ENCODE results near the gene PKDREJ. TPM values are rescaled to one million over a fixed set of nuclear protein-coding genes. Genes with fewer than 3 reads are reported as not detected.

The PKDREJ gene
- total RNA-seq, 1 donor from 2014 or later: not detected

DNA sequence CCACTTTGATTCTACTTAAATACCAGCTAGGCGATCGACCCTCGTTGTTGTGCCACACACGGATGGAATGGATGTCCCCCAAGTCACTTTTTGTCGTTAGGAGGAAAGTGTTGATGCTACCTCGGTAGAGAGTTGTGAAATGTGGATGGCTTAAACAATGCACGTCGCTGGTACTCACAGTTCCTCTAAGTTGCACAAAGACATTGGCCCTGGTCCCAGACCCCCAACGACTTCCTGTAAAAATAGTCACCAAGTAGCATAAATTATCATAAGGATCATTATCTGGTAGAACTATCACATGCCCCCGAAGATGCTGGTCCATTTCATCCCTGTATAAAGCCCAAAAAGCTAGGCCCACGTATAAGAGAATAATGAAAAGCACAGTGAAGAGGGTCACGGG, 3.8 kb downstream of the PKDREJ start:
- TF ChIP-seq, protein P1, sequence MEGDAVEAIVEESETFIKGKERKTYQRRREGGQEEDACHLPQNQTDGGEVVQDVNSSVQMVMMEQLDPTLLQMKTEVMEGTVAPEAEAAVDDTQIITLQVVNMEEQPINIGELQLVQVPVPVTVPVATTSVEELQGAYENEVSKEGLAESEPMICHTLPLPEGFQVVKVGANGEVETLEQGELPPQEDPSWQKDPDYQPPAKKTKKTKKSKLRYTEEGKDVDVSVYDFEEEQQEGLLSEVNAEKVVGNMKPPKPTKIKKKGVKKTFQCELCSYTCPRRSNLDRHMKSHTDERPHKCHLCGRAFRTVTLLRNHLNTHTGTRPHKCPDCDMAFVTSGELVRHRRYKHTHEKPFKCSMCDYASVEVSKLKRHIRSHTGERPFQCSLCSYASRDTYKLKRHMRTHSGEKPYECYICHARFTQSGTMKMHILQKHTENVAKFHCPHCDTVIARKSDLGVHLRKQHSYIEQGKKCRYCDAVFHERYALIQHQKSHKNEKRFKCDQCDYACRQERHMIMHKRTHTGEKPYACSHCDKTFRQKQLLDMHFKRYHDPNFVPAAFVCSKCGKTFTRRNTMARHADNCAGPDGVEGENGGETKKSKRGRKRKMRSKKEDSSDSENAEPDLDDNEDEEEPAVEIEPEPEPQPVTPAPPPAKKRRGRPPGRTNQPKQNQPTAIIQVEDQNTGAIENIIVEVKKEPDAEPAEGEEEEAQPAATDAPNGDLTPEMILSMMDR (IDR thresholded peaks at IDR 0.05; ENCODE audit: unreplicated experiment): no peak
- Mint-ChIP-seq H3K9me3 (ENCODE audit: unreplicated experiment) (no peaks in the 10 kb centered on the region), H3K4me1 (ENCODE audit: unreplicated experiment) (no peaks in the 10 kb centered on the region), H3K36me3 (ENCODE audit: low read depth, unreplicated experiment) (peaks cover 13% of the 10 kb centered on the region), H3K4me3 (ENCODE audit: unreplicated experiment) (no peak overlapping the region), H3K27ac (ENCODE audit: unreplicated experiment) (no peak overlapping the region), H3K27me3 (ENCODE audit: unreplicated experiment) (peaks cover 29% of the 10 kb centered on the region)
- DNase-seq (ENCODE audit: low spot score): no peak

DNA sequence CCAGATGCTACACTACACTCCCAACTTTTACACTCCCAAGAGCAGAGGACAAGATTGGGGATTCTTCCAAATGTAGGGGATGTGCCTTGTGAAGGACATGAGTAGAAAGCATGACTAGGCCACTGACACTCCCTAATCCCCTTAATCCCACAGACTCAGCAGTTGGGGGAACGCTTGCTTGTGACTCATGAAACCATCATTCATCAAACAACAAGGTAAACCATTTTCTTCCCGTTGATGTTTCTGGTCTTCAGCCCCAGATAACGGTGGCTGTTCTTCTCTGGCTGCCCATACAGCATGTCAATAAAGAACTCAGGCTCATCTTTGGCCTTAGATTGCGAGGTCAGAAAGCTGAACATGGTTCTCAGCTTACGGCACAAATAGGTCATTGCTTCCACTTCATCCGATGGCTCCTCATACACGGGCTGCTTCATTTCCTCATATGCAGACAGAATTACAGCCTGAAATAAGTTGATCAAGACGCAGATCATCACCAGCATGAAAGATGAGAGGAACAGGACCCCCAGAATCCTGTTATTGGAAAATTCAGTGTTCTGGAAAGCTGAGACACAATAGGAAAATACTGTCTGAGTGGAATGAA, 6.7 kb downstream of the PKDREJ start:
- Mint-ChIP-seq H3K9me3 (ENCODE audit: unreplicated experiment) (no peaks in the 10 kb centered on the region), H3K27ac (ENCODE audit: unreplicated experiment) (no peak overlapping the region), H3K27me3 (ENCODE audit: unreplicated experiment) (peaks cover 11% of the 10 kb centered on the region), H3K4me3 (ENCODE audit: unreplicated experiment) (no peak overlapping the region), H3K4me1 (ENCODE audit: unreplicated experiment) (peaks cover under 1% of the 10 kb centered on the region), H3K36me3 (ENCODE audit: low read depth, unreplicated experiment) (peaks cover 1% of the 10 kb centered on the region)
- no peak for DNase-seq (ENCODE audit: low spot score)
- TF ChIP-seq, protein P1 (IDR thresholded peaks at IDR 0.05; ENCODE audit: unreplicated experiment): no peak

DNA sequence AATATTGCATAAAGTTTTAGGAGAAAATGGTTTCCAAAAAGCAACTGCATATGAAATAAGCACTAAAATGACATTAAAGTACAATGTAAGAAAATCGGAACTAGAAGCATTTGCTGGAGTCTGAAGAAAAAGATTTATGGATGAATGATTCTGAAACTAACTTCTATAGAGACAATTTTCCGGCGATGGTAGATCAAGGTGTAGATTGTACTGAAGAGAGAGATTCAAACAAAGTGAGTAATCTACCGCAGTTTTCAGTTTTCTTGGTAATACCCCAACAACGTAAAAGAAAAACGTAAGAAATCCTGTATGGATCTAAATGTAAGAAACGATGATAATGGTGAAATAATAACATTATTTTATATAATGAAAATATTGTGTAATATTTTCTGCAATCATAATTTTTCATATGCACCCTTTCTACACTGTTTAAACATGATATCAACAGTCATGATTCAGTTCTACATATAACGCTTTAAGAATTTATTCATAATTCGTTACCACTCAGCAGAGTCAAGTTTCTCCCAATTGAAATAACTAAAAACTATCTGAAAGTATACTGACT, 11.2 kb downstream of the PKDREJ start:
- H3K36me3 Mint-ChIP-seq (ENCODE audit: low read depth, unreplicated experiment): no peaks in the 10 kb centered on the region
- peaks cover 5% of the 10 kb centered on the region for H3K4me1 Mint-ChIP-seq (ENCODE audit: unreplicated experiment)
- H3K9me3 Mint-ChIP-seq (ENCODE audit: unreplicated experiment): no peaks in the 10 kb centered on the region
- H3K27me3 Mint-ChIP-seq (ENCODE audit: unreplicated experiment): peaks cover 3% of the 10 kb centered on the region
- DNase-seq (ENCODE audit: low spot score): no peak
- H3K4me3 Mint-ChIP-seq (ENCODE audit: unreplicated experiment): peak overlapping the region; percentile 80
- H3K27ac Mint-ChIP-seq (ENCODE audit: unreplicated experiment): no peak overlapping the region
- TF ChIP-seq, protein P1 (IDR thresholded peaks at IDR 0.05; ENCODE audit: unreplicated experiment): no peak

DNA sequence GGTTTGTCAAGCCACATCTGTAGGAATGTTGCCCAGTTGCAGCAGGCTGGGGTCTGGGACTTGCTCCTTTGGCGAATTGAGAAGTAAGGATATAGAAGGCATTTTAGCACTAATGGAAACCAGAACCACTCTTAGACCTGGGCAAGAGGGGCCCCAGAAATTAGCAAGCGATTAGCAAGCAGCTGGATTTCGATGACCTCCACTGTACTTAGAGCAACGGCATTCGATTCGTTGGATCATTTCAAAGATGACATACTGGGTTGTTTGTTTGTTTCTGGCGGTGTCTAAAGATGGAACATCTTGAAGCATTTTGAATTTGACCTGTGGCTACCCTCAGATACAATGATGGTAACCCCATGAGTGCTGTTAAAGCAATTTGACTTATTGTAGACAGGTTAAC, 11.9 kb downstream of the PKDREJ start:
- Mint-ChIP-seq H3K4me3 (ENCODE audit: unreplicated experiment) (peak overlapping the region; percentile 80), H3K36me3 (ENCODE audit: low read depth, unreplicated experiment) (no peaks in the 10 kb centered on the region), H3K27me3 (ENCODE audit: unreplicated experiment) (peaks cover 3% of the 10 kb centered on the region), H3K4me1 (ENCODE audit: unreplicated experiment) (peaks cover 5% of the 10 kb centered on the region), H3K27ac (ENCODE audit: unreplicated experiment) (no peak overlapping the region), H3K9me3 (ENCODE audit: unreplicated experiment) (no peaks in the 10 kb centered on the region)
- TF ChIP-seq, protein P1 (IDR thresholded peaks at IDR 0.05; ENCODE audit: unreplicated experiment): no peak
- no peak for DNase-seq (ENCODE audit: low spot score)

DNA sequence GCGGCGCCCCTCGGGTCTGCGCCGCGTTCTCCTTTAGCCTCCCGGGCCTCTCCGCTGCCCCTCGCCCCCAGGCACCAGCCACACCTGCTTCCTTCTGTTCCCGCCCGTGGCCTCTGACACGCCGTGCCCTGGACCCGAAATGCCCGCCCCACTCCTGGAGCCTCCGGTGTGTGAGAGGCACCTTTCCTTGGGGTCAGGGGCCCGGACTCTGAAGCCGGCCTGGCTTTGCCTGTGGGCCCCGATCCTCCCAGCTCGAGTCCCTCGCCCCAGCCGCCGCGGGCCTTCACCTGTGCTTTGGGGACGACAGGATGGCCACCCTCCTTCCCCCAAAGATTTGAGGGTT, 12.4 kb downstream of the PKDREJ start:
- Mint-ChIP-seq H3K27me3 (ENCODE audit: unreplicated experiment) (peaks cover 3% of the 10 kb centered on the region), H3K4me3 (ENCODE audit: unreplicated experiment) (peak overlapping the region; percentile 80), H3K36me3 (ENCODE audit: low read depth, unreplicated experiment) (no peaks in the 10 kb centered on the region), H3K9me3 (ENCODE audit: unreplicated experiment) (no peaks in the 10 kb centered on the region), H3K4me1 (ENCODE audit: unreplicated experiment) (peaks cover 5% of the 10 kb centered on the region), H3K27ac (ENCODE audit: unreplicated experiment) (no peak overlapping the region)
- TF ChIP-seq, protein P1 (IDR thresholded peaks at IDR 0.05; ENCODE audit: unreplicated experiment): no peak
- no peak for DNase-seq (ENCODE audit: low spot score)
